Breast epithelium (tissue), 3 donors: ENCODE results near the gene COL4A2.

Experiments used
- POLR2A ChIP-seq: fragments of 450-650 bp; IDR thresholded peaks from one replicate; pipeline ENCODE4 v1.6.1; 2016; ENCODE audit warnings: antibody characterized with exemption, mild to moderate bottlenecking, moderate library complexity
- POLR2AphosphoS5 ChIP-seq, 3 donors: sonication (generic); formaldehyde crosslinking; IDR thresholded peaks; one replicate each; pipeline ENCODE4 v1.6.1; 2017; ENCODE audit warnings: antibody characterized with exemption in 3 of 3
- TF ChIP-seq, protein P1 (sequence below), 3 donors: fragments of 450-650 bp; IDR thresholded peaks; one replicate each; pipeline ENCODE4 v1.5.1; 2016 to 2017; ENCODE audit warnings: antibody characterized with exemption in 3 of 3, mild to moderate bottlenecking in 3 of 3, moderate library complexity in 3 of 3

GRCh38 chr13:110334256-110334655 is 27.2 kb downstream of the COL4A2 start:
- TF ChIP-seq, protein P1, sequence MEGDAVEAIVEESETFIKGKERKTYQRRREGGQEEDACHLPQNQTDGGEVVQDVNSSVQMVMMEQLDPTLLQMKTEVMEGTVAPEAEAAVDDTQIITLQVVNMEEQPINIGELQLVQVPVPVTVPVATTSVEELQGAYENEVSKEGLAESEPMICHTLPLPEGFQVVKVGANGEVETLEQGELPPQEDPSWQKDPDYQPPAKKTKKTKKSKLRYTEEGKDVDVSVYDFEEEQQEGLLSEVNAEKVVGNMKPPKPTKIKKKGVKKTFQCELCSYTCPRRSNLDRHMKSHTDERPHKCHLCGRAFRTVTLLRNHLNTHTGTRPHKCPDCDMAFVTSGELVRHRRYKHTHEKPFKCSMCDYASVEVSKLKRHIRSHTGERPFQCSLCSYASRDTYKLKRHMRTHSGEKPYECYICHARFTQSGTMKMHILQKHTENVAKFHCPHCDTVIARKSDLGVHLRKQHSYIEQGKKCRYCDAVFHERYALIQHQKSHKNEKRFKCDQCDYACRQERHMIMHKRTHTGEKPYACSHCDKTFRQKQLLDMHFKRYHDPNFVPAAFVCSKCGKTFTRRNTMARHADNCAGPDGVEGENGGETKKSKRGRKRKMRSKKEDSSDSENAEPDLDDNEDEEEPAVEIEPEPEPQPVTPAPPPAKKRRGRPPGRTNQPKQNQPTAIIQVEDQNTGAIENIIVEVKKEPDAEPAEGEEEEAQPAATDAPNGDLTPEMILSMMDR (IDR thresholded peaks at IDR 0.05), result no peak
- no peak for TF ChIP-seq POLR2AphosphoS5 (IDR thresholded peaks at IDR 0.05)
- no peak for TF ChIP-seq POLR2A
